Kasumi-1 (cell line): ENCODE measurements around the gene GRK5.

Source experiments
- DNase-seq, 2 experiments: peaks; one replicate each; lab custom pipeline; 2025; lab: John Stamatoyannopoulos, UW

Gene GRK5

DNA sequence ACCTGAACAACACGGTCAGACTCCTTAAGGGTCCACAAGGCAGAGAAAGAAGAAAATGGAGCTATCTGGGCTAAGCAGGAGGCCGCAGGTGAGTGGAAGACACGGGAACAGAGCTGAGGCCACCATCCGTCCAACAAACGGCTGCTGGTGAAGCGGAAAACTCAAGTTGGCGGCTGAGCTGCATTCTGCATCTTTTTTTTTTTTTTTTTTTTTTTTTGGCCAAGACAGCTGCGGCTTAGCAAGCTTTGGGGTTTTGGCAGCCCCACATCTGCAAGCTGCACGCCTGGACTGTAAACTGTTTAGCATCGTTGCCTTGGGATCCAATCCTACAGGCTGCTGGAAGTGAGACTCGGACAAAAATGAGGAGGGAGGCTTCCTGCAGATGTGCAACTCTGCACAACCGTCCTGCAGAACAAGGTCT lies 297.8 kb downstream of the GRK5 start:
- no peak for DNase-seq
